LNCAP (cell line): Measurements from ENCODE around the gene RAP1GAP.

Source experiments
- CTCF ChIP-seq: fragments of 450-650 bp; IDR thresholded peaks from 2 replicates; pipeline ENCODE4 v1.5.1; 2017; ENCODE audit warnings: mild to moderate bottlenecking

RAP1GAP gene

GRCh38 chr1:21553116-21553926, 115.8 kb downstream of the RAP1GAP start:
- no peak for TF ChIP-seq CTCF

- no peak for TF ChIP-seq CTCF
Observed at GRCh38 chr1:21552715-21553114, 116.4 kb downstream of the RAP1GAP start.

- no peak for TF ChIP-seq CTCF
Observed at GRCh38 chr1:21550866-21551475, 118.2 kb downstream of the RAP1GAP start.

GRCh38 chr1:21550097-21550496, 119.1 kb downstream of the RAP1GAP start:
- no peak for TF ChIP-seq CTCF

GRCh38 chr1:21547876-21548275, 121.3 kb downstream of the RAP1GAP start:
- no peak for TF ChIP-seq CTCF
